Endodermal cell (in vitro differentiated cells): ENCODE data around the gene CHCHD4. TPM values are rescaled to one million over a fixed set of nuclear protein-coding genes. Genes with fewer than 3 reads are reported as not detected.

Experiments used
- DNase-seq: peaks from one replicate; pipeline ENCODE4 v3.0.0-alpha.2; 2017
- H3K27ac ChIP-seq: 2 replicates; pipeline ENCODE4 v1.5.1; 2013; ENCODE audit warnings: mild to moderate bottlenecking, low read depth, low read length, moderate library complexity
- H3K27me3 ChIP-seq: 2 replicates; pipeline ENCODE4 v1.6.1; 2013; ENCODE audit warnings: mild to moderate bottlenecking, low read length, moderate library complexity; ENCODE audit not compliant: insufficient read depth, control insufficient read depth, poor library complexity, severe bottlenecking
- H3K36me3 ChIP-seq: 2 replicates; pipeline ENCODE4 v1.7.0; 2013; ENCODE audit warnings: mild to moderate bottlenecking, low read length, moderate library complexity; ENCODE audit not compliant: control insufficient read depth, insufficient read depth
- H3K4me1 ChIP-seq: one replicate; pipeline ENCODE4 v1.7.0; 2013; ENCODE audit warnings: low read length; ENCODE audit not compliant: control insufficient read depth, insufficient read depth
- H3K4me3 ChIP-seq: 2 replicates; pipeline ENCODE4 v1.5.1; 2013; ENCODE audit warnings: mild to moderate bottlenecking, low read length, moderate library complexity
- H3K9ac ChIP-seq: 2 replicates; pipeline ENCODE4 v1.6.1; 2013; ENCODE audit warnings: mild to moderate bottlenecking, low read length, moderate library complexity; ENCODE audit not compliant: poor library complexity, severe bottlenecking; ENCODE audit errors: extremely low read depth
- H3K9me3 ChIP-seq: 2 replicates; pipeline ENCODE4 v1.6.1; 2013; ENCODE audit warnings: mild to moderate bottlenecking, low read length, moderate library complexity; ENCODE audit not compliant: control insufficient read depth
- H3K27ac Mint-ChIP-seq: 2 replicates; pipeline ENCODE4 v1.8.0; 2020; ENCODE audit warnings: mixed read lengths
- H3K27me3 Mint-ChIP-seq: 2 replicates; pipeline ENCODE4 v1.8.0; 2021; ENCODE audit warnings: mild to moderate bottlenecking, mixed read lengths; ENCODE audit not compliant: insufficient read depth
- H3K36me3 Mint-ChIP-seq: 2 replicates; pipeline ENCODE4 v1.8.0; 2020; ENCODE audit warnings: low read depth, mixed read lengths
- H3K4me1 Mint-ChIP-seq: 2 replicates; pipeline ENCODE4 v1.8.0; 2020; ENCODE audit warnings: mixed read lengths
- H3K4me3 Mint-ChIP-seq: 2 replicates; pipeline ENCODE4 v1.8.0; 2020; ENCODE audit warnings: mild to moderate bottlenecking, moderate library complexity, mixed read lengths
- H3K9me3 Mint-ChIP-seq: 2 replicates; pipeline ENCODE4 v1.8.0; 2020; ENCODE audit warnings: mild to moderate bottlenecking, mixed read lengths
- WGBS, 2 experiments: methylation state at CpG; one replicate each; pipeline versions ENCODE4 v1.1.5 to v1.1.7; 2013; ENCODE audit warnings: missing lambda C conversion rate in 2 of 2, mixed read lengths in 1 of 2; ENCODE audit not compliant: insufficient coverage in 1 of 2, insufficient read length in 1 of 2; 5-methylcytosine and 5-hydroxymethylcytosine counted together
- total RNA-seq, 2 donors: library from RNA; stranded (reverse); fragmentation: NEBNext Ultra II Directional in 1 of 2; extraction: Animal tissue kit (Norgen Biotek cat#: 25700) in 1 of 2; gene quantifications; 2 replicates in 1 of 2; 3 replicates in 1 of 2; pipeline ENCODE4 v1.2.1, GENCODE V29; 2021
- TF ChIP-seq, protein P1 (sequence below): fragments of 200-600 bp; sonication (generic); conservative IDR thresholded peaks from 2 replicates; pipeline ENCODE4 v1.5.0; 2021; ENCODE audit warnings: antibody characterized with exemption, mild to moderate bottlenecking

The CHCHD4 gene
- total RNA-seq, 2 donors from 2014 or later: 16.2 to 20.5 TPM

DNA sequence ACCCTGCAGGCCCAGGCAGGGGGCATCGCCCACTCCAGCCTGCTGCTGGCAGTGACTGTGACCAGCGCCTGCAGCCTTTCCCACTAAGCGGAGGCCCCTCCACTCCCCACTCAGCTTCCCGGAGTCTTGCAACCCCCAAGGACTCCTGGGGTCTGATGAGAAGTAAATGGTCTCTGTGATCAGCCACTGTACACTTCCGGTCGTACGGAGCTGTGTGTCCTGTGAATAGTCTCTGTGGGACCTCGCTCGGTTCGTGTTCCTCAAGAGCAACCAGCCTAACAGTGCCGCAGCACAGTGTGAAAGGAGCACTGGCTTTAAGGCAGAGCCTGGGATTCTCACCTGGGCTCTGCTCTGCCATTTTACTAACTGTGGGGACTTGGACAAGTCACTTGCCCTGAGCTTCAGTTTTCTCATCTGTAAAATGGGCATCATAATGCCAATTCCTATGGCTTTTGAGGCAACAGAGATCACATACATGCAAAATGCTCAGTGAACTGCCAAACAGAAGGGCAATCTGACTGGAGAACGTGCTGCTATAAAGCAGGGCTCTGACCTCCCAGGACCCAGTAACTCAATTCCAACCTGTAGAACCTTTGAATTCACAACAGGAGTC lies 26.9 kb upstream of the CHCHD4 start:
- no peaks in the 10 kb centered on the region for H3K9me3 Mint-ChIP-seq
- TF ChIP-seq, protein P1, sequence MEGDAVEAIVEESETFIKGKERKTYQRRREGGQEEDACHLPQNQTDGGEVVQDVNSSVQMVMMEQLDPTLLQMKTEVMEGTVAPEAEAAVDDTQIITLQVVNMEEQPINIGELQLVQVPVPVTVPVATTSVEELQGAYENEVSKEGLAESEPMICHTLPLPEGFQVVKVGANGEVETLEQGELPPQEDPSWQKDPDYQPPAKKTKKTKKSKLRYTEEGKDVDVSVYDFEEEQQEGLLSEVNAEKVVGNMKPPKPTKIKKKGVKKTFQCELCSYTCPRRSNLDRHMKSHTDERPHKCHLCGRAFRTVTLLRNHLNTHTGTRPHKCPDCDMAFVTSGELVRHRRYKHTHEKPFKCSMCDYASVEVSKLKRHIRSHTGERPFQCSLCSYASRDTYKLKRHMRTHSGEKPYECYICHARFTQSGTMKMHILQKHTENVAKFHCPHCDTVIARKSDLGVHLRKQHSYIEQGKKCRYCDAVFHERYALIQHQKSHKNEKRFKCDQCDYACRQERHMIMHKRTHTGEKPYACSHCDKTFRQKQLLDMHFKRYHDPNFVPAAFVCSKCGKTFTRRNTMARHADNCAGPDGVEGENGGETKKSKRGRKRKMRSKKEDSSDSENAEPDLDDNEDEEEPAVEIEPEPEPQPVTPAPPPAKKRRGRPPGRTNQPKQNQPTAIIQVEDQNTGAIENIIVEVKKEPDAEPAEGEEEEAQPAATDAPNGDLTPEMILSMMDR: no peak
- H3K4me1 Mint-ChIP-seq: peaks cover 15% of the 10 kb centered on the region
- no peak overlapping the region for H3K4me3 Mint-ChIP-seq
- H3K27ac ChIP-seq: no peak overlapping the region
- no peak for DNase-seq
- no peaks in the 10 kb centered on the region for H3K27me3 ChIP-seq
- H3K9me3 ChIP-seq: no peaks in the 10 kb centered on the region
- 93 to 96% methylated on average over 8 to 12 of the region's 12 CpGs for WGBS, 2 experiments
- peaks cover 66% of the 10 kb centered on the region for H3K36me3 Mint-ChIP-seq
- H3K27me3 Mint-ChIP-seq: no peaks in the 10 kb centered on the region
- no peaks in the 10 kb centered on the region for H3K4me1 ChIP-seq
- no peak overlapping the region for H3K27ac Mint-ChIP-seq
- H3K4me3 ChIP-seq: no peak overlapping the region
- no peak overlapping the region for H3K9ac ChIP-seq
- peaks cover 61% of the 10 kb centered on the region for H3K36me3 ChIP-seq

DNA sequence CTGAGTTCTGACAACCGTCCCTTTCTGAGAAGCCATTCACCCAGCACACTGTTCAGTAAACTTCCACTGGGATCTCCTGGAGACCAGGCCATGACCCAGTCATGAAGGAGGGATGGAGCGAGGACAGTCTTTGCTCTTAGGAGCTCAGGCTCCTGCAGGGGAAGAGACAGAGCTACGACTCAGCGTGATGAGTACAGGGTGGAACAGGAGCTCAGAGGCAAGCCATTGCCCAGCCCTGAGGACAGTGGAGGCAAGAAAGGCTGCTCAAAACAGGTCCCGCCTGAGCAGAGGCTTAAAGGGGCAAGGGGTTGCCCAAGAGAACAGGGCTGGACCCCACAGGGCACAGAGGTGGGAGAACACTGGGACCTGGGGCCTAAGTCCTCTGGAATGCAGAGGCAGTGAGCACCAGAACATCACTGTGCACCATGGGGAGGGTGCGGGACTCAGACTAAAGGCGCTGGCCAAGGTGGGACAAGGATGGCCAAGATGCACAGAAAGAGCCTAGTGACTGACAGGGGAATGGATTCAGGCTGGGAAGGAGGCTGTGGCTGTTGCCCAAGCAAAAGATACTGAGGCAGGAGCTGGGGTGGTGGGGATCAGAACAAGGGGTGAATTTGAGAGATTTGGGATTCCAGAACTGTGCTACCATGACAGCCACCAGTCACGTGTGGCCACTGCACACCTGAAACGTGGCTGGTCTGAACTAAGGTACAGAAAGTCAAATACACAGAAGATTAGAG lies 26.0 kb upstream of the CHCHD4 start:
- peaks cover 52% of the 10 kb centered on the region for H3K36me3 ChIP-seq
- H3K9me3 Mint-ChIP-seq: no peaks in the 10 kb centered on the region
- H3K27ac ChIP-seq: no peak overlapping the region
- H3K27me3 ChIP-seq: no peaks in the 10 kb centered on the region
- peak overlapping the region; percentile 79 for H3K27ac Mint-ChIP-seq
- no peak overlapping the region for H3K9ac ChIP-seq
- H3K4me3 ChIP-seq: no peak overlapping the region
- H3K4me3 Mint-ChIP-seq: no peak overlapping the region
- TF ChIP-seq, protein P1: no peak
- WGBS, 2 experiments: 88 to 94% methylated on average over 8 to 9 of the region's 9 CpGs
- H3K36me3 Mint-ChIP-seq: peaks cover 62% of the 10 kb centered on the region
- no peak for DNase-seq
- no peaks in the 10 kb centered on the region for H3K27me3 Mint-ChIP-seq
- H3K4me1 Mint-ChIP-seq: peaks cover 15% of the 10 kb centered on the region
- H3K9me3 ChIP-seq: no peaks in the 10 kb centered on the region
- no peaks in the 10 kb centered on the region for H3K4me1 ChIP-seq

DNA sequence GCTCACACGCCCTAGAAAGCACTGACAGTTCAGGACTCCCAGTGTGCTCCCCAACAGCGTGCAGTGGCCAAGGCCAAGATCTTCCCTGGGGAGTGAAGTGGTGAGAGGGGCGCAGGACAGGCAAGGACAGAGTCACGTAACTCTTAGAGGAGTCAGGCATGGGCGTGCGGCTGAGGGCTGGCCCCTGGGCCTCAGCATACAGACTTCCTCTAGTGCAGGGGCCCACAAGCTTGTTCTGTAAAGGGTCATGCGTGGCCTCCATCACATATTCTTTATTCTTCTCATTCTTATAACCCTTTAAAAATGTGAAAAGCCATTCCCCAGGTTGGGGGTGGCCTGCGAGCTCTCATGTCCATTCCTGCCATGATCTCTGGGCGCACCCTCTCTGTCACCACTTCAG lies 25.4 kb upstream of the CHCHD4 start:
- Mint-ChIP-seq H3K27ac (peak overlapping the region; percentile 36), H3K4me3 (no peak overlapping the region), H3K36me3 (peaks cover 58% of the 10 kb centered on the region), H3K4me1 (peaks cover 17% of the 10 kb centered on the region), H3K9me3 (no peaks in the 10 kb centered on the region), H3K27me3 (no peaks in the 10 kb centered on the region)
- Histone ChIP-seq H3K4me1 (no peaks in the 10 kb centered on the region), H3K4me3 (no peak overlapping the region), H3K9ac (no peak overlapping the region), H3K27ac (no peak overlapping the region), H3K27me3 (no peaks in the 10 kb centered on the region), H3K36me3 (peaks cover 55% of the 10 kb centered on the region), H3K9me3 (no peaks in the 10 kb centered on the region)
- TF ChIP-seq, protein P1: no peak
- 94 to 98% methylated on average over 9 of the region's 9 CpGs for WGBS, 2 experiments
- no peak for DNase-seq
